ENCODE data around the gene SND1.

Gene SND1

DNA sequence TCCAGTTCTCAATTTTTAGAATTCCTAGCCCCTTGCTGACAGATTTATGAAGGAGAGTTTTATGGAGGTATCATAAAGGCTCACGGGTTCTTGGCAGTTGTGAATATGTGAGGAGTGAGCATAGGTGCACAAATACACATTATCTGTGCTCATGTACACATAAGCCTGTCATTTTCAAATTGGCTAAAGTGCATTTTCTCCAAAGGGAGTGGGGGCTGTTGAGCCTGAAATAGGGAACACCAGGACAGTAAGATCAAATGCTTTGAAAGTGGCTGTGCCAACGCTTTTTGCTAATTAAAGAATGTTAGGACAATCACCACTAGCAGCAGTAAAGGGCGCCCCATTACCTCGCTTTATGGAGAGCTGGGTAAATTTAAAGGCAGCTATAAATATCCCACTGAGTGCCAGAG is 387.6 kb downstream of the SND1 start (continued):
- TF ChIP-seq ZNF132 (tag by site-specific recombination; IDR thresholded peaks at IDR 0.05; ENCODE audit: borderline replicate concordance) (no peak), SP7 (tag by site-specific recombination; IDR thresholded peaks at IDR 0.05) (peak; percentile 87), ZNF670 (tag by site-specific recombination; IDR thresholded peaks at IDR 0.05; ENCODE audit: low read depth) (no peak), ZNF654 (tag by site-specific recombination; IDR thresholded peaks at IDR 0.05; ENCODE audit: low read depth) (no peak), SP3 (tag by site-specific recombination; IDR thresholded peaks at IDR 0.05) (no peak), ZNF777 (tag by site-specific recombination; IDR thresholded peaks at IDR 0.05; ENCODE audit: borderline replicate concordance) (no peak), EGR2 (tag by site-specific recombination; IDR thresholded peaks at IDR 0.05; ENCODE audit: low read depth) (no peak), ZNF114 (tag by site-specific recombination; IDR thresholded peaks at IDR 0.05) (no peak), MZF1 (tag by site-specific recombination; IDR thresholded peaks at IDR 0.05; ENCODE audit: borderline replicate concordance) (no peak), ZNF221 (tag by site-specific recombination; IDR thresholded peaks at IDR 0.05; ENCODE audit: borderline replicate concordance) (no peak), ZSCAN23 (tag by site-specific recombination; IDR thresholded peaks at IDR 0.05) (no peak)
- TF ChIP-seq, protein P1, sequence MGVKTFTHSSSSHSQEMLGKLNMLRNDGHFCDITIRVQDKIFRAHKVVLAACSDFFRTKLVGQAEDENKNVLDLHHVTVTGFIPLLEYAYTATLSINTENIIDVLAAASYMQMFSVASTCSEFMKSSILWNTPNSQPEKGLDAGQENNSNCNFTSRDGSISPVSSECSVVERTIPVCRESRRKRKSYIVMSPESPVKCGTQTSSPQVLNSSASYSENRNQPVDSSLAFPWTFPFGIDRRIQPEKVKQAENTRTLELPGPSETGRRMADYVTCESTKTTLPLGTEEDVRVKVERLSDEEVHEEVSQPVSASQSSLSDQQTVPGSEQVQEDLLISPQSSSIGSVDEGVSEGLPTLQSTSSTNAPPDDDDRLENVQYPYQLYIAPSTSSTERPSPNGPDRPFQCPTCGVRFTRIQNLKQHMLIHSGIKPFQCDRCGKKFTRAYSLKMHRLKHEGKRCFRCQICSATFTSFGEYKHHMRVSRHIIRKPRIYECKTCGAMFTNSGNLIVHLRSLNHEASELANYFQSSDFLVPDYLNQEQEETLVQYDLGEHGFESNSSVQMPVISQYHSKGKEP (tag by site-specific recombination; IDR thresholded peaks at IDR 0.05) = 0 out of 2 replicates have a peak, but pooled peaks have one; percentile 55
- TF ChIP-seq, protein P2, sequence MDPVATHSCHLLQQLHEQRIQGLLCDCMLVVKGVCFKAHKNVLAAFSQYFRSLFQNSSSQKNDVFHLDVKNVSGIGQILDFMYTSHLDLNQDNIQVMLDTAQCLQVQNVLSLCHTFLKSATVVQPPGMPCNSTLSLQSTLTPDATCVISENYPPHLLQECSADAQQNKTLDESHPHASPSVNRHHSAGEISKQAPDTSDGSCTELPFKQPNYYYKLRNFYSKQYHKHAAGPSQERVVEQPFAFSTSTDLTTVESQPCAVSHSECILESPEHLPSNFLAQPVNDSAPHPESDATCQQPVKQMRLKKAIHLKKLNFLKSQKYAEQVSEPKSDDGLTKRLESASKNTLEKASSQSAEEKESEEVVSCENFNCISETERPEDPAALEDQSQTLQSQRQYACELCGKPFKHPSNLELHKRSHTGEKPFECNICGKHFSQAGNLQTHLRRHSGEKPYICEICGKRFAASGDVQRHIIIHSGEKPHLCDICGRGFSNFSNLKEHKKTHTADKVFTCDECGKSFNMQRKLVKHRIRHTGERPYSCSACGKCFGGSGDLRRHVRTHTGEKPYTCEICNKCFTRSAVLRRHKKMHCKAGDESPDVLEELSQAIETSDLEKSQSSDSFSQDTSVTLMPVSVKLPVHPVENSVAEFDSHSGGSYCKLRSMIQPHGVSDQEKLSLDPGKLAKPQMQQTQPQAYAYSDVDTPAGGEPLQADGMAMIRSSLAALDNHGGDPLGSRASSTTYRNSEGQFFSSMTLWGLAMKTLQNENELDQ (tag by site-specific recombination; IDR thresholded peaks at IDR 0.05; ENCODE audit: low read depth) = no peak
- TF ChIP-seq, protein P3, sequence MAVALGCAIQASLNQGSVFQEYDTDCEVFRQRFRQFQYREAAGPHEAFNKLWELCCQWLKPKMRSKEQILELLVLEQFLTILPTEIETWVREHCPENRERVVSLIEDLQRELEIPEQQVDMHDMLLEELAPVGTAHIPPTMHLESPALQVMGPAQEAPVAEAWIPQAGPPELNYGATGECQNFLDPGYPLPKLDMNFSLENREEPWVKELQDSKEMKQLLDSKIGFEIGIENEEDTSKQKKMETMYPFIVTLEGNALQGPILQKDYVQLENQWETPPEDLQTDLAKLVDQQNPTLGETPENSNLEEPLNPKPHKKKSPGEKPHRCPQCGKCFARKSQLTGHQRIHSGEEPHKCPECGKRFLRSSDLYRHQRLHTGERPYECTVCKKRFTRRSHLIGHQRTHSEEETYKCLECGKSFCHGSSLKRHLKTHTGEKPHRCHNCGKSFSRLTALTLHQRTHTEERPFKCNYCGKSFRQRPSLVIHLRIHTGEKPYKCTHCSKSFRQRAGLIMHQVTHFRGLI (tag by site-specific recombination; IDR thresholded peaks at IDR 0.05) = no peak
- TF ChIP-seq, protein P4, sequence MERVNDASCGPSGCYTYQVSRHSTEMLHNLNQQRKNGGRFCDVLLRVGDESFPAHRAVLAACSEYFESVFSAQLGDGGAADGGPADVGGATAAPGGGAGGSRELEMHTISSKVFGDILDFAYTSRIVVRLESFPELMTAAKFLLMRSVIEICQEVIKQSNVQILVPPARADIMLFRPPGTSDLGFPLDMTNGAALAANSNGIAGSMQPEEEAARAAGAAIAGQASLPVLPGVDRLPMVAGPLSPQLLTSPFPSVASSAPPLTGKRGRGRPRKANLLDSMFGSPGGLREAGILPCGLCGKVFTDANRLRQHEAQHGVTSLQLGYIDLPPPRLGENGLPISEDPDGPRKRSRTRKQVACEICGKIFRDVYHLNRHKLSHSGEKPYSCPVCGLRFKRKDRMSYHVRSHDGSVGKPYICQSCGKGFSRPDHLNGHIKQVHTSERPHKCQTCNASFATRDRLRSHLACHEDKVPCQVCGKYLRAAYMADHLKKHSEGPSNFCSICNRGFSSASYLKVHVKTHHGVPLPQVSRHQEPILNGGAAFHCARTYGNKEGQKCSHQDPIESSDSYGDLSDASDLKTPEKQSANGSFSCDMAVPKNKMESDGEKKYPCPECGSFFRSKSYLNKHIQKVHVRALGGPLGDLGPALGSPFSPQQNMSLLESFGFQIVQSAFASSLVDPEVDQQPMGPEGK (tag by site-specific recombination; IDR thresholded peaks at IDR 0.05) = no peak
- TF ChIP-seq, protein P5, sequence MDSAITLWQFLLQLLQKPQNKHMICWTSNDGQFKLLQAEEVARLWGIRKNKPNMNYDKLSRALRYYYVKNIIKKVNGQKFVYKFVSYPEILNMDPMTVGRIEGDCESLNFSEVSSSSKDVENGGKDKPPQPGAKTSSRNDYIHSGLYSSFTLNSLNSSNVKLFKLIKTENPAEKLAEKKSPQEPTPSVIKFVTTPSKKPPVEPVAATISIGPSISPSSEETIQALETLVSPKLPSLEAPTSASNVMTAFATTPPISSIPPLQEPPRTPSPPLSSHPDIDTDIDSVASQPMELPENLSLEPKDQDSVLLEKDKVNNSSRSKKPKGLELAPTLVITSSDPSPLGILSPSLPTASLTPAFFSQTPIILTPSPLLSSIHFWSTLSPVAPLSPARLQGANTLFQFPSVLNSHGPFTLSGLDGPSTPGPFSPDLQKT (IDR thresholded peaks at IDR 0.05; ENCODE audit: borderline replicate concordance, low read depth, low read length) = no peak
- TF ChIP-seq, protein P6, sequence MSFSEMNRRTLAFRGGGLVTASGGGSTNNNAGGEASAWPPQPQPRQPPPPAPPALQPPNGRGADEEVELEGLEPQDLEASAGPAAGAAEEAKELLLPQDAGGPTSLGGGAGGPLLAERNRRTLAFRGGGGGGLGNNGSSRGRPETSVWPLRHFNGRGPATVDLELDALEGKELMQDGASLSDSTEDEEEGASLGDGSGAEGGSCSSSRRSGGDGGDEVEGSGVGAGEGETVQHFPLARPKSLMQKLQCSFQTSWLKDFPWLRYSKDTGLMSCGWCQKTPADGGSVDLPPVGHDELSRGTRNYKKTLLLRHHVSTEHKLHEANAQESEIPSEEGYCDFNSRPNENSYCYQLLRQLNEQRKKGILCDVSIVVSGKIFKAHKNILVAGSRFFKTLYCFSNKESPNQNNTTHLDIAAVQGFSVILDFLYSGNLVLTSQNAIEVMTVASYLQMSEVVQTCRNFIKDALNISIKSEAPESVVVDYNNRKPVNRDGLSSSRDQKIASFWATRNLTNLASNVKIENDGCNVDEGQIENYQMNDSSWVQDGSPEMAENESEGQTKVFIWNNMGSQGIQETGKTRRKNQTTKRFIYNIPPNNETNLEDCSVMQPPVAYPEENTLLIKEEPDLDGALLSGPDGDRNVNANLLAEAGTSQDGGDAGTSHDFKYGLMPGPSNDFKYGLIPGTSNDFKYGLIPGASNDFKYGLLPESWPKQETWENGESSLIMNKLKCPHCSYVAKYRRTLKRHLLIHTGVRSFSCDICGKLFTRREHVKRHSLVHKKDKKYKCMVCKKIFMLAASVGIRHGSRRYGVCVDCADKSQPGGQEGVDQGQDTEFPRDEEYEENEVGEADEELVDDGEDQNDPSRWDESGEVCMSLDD (tag by site-specific recombination; IDR thresholded peaks at IDR 0.05) = no peak
- TF ChIP-seq, protein P7, sequence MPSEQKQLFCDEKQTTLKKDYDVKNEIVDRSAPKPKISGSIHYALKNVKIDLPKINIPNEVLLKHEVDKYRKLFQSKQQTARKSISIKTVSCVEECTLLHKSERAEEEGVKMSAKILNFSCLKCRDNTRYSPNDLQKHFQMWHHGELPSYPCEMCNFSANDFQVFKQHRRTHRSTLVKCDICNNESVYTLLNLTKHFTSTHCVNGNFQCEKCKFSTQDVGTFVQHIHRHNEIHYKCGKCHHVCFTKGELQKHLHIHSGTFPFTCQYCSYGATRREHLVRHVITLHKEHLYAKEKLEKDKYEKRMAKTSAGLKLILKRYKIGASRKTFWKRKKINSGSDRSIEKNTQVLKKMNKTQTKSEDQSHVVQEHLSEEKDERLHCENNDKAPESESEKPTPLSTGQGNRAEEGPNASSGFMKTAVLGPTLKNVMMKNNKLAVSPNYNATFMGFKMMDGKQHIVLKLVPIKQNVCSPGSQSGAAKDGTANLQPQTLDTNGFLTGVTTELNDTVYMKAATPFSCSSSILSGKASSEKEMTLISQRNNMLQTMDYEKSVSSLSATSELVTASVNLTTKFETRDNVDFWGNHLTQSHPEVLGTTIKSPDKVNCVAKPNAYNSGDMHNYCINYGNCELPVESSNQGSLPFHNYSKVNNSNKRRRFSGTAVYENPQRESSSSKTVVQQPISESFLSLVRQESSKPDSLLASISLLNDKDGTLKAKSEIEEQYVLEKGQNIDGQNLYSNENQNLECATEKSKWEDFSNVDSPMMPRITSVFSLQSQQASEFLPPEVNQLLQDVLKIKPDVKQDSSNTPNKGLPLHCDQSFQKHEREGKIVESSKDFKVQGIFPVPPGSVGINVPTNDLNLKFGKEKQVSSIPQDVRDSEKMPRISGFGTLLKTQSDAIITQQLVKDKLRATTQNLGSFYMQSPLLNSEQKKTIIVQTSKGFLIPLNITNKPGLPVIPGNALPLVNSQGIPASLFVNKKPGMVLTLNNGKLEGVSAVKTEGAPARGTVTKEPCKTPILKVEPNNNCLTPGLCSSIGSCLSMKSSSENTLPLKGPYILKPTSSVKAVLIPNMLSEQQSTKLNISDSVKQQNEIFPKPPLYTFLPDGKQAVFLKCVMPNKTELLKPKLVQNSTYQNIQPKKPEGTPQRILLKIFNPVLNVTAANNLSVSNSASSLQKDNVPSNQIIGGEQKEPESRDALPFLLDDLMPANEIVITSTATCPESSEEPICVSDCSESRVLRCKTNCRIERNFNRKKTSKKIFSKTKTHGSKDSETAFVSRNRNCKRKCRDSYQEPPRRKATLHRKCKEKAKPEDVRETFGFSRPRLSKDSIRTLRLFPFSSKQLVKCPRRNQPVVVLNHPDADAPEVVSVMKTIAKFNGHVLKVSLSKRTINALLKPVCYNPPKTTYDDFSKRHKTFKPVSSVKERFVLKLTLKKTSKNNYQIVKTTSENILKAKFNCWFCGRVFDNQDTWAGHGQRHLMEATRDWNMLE (tag by site-specific recombination; conservative IDR thresholded peaks at IDR 0.05; ENCODE audit: low read depth) = no peak
- TF ChIP-seq, protein P8, sequence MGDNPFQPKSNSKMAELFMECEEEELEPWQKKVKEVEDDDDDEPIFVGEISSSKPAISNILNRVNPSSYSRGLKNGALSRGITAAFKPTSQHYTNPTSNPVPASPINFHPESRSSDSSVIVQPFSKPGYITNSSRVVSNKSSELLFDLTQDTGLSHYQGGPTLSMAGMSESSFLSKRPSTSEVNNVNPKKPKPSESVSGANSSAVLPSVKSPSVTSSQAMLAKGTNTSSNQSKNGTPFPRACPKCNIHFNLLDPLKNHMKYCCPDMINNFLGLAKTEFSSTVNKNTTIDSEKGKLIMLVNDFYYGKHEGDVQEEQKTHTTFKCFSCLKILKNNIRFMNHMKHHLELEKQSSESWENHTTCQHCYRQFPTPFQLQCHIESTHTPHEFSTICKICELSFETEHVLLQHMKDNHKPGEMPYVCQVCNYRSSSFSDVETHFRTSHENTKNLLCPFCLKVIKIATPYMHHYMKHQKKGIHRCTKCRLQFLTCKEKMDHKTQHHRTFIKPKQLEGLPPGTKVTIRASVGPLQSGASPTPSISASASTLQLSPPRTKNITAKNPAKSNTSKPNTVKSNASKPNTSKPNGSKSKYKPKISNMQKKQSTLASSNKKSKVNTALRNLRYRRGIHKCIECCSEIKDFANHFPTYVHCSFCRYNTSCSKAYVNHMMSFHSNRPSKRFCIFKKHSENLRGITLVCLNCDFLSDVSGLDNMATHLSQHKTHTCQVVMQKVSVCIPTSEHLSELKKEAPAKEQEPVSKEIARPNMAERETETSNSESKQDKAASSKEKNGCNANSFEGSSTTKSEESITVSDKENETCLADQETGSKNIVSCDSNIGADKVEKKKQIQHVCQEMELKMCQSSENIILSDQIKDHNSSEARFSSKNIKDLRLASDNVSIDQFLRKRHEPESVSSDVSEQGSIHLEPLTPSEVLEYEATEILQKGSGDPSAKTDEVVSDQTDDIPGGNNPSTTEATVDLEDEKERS (tag by site-specific recombination; IDR thresholded peaks at IDR 0.05) = no peak
